Erythroblast (primary cell): Measurements from ENCODE around the gene SCAMP4.

Source experiments
- GATA1 ChIP-seq: IDR thresholded peaks from 2 replicates; pipeline ENCODE4 v1.6.1; 2011; ENCODE audit warnings: low read depth, mild to moderate bottlenecking, control low read depth, low read length, moderate library complexity
- POLR2A ChIP-seq: IDR thresholded peaks from 2 replicates; pipeline ENCODE4 v1.6.1; 2011; ENCODE audit warnings: mild to moderate bottlenecking, low read length

- TF ChIP-seq POLR2A (no peak), GATA1 (no peak)
Measured at GRCh38 chr19:1932395-1932794, 27.2 kb downstream of the SCAMP4 start.
